Aorta (tissue), 5 donors: ENCODE measurements around the gene KRT83. TPM values are rescaled to one million over a fixed set of nuclear protein-coding genes. Genes with fewer than 3 reads are reported as not detected.
"Not testable (repeated sequence)": the region's sequence is repeated elsewhere in the genome, so short reads cannot be mapped to it uniquely, and the experiment has no call there.

Source experiments
- ATAC-seq: fragments of 200-7000 bp; cut with Tn5 transposase; one replicate; pipeline ENCODE4 v1.9.1; 2022; ENCODE audit warnings: moderate library complexity; ENCODE audit not compliant: low FRiP score
- DNase-seq, 2 donors: peaks; one replicate each; pipeline ENCODE4 v3.0.0-alpha.2; 2020
- H3K27ac ChIP-seq, 2 donors: one replicate each; pipeline ENCODE4 v1.5.1; 2013; ENCODE audit warnings: low read length in 2 of 2, mild to moderate bottlenecking in 2 of 2, moderate library complexity in 2 of 2, control low read depth in 1 of 2, inconsistent platforms in 1 of 2, low read depth in 1 of 2
- H3K27me3 ChIP-seq, 2 donors: one replicate each; pipeline ENCODE4 v1.6.1; 2013; ENCODE audit warnings: control low read depth in 1 of 2, low read length in 1 of 2, mild to moderate bottlenecking in 1 of 2, moderate library complexity in 1 of 2; ENCODE audit not compliant: insufficient read depth in 2 of 2, control insufficient read depth in 1 of 2
- H3K36me3 ChIP-seq, 2 donors: one replicate each; pipeline ENCODE4 v1.6.1; 2013; ENCODE audit warnings: control low read depth in 1 of 2, low read length in 1 of 2, mild to moderate bottlenecking in 1 of 2; ENCODE audit not compliant: insufficient read depth in 2 of 2, control insufficient read depth in 1 of 2
- H3K4me1 ChIP-seq, 2 donors: one replicate each; pipeline ENCODE4 v1.6.1; 2013; ENCODE audit warnings: low read length in 2 of 2, control low read depth in 1 of 2, mild to moderate bottlenecking in 1 of 2, moderate library complexity in 1 of 2; ENCODE audit not compliant: insufficient read depth in 2 of 2, control insufficient read depth in 1 of 2
- H3K4me3 ChIP-seq, 2 donors: one replicate each; pipeline ENCODE4 v1.5.1; 2013; ENCODE audit warnings: low read length in 2 of 2, control low read depth in 1 of 2, mild to moderate bottlenecking in 1 of 2
- H3K9me3 ChIP-seq: one replicate; pipeline ENCODE4 v1.6.1; 2013; ENCODE audit warnings: mild to moderate bottlenecking, low read length; ENCODE audit not compliant: control insufficient read depth
- WGBS, 2 donors: extraction: QIAGEN DNeasy Blood & Tissue Kit; methylation state at CpG; one replicate each; pipeline ENCODE4 v1.1.7; 2013; 5-methylcytosine and 5-hydroxymethylcytosine counted together
- intact Hi-C, 2 donors: fragments of 100-400 bp; cut with DNase I; formaldehyde crosslinking; loops; one replicate each; pipeline versions ENCODE4 v1.14.2 to v1.15.0; 2022
- polyA plus RNA-seq, 2 donors: library from polyadenylated mRNA; stranded (reverse); fragments of 200-250 nt; gene quantifications; one replicate each; pipeline ENCODE4 v1.2.3, GENCODE V29; 2013
- total RNA-seq, 2 donors: library from RNA; stranded (reverse); fragmentation: NEBNext Ultra II Directional; extraction: Animal tissue kit (Norgen Biotek cat#: 25700); gene quantifications; one replicate each; pipeline ENCODE4 v1.2.1, GENCODE V29; 2021
- donor health status: healthy with polysubstance abuse.
- donor health status: Bipolar disorder and iron deficiency.
- donor health status: DM: no; HTN: no; CAD: no.
- donor health status: DM: no; HTN: no; CAD: no.
- donor health status: DM: yes; HTN: yes; CAD: no.

Gene KRT83
- total and polyA plus RNA-seq, 4 donors = not detected

- 83 to 88% methylated on average over 11 of the region's 11 CpGs for WGBS, 2 donors
- Histone ChIP-seq H3K4me1 (no peaks in the 10 kb centered on the region), H3K36me3 (no peaks in the 10 kb centered on the region), H3K9me3 (no peaks in the 10 kb centered on the region), H3K4me3 (no peak overlapping the region), H3K27ac (no peak overlapping the region), H3K27me3 (no peaks in the 10 kb centered on the region)
- intact Hi-C loops = no loop called here
- ATAC-seq = no peak
- DNase-seq = peak in 1 of 2 donors; percentile 57
These were observed 2.1 kb downstream of the KRT83 start for GRCh38 chr12:52319097-52319496.

DNA sequence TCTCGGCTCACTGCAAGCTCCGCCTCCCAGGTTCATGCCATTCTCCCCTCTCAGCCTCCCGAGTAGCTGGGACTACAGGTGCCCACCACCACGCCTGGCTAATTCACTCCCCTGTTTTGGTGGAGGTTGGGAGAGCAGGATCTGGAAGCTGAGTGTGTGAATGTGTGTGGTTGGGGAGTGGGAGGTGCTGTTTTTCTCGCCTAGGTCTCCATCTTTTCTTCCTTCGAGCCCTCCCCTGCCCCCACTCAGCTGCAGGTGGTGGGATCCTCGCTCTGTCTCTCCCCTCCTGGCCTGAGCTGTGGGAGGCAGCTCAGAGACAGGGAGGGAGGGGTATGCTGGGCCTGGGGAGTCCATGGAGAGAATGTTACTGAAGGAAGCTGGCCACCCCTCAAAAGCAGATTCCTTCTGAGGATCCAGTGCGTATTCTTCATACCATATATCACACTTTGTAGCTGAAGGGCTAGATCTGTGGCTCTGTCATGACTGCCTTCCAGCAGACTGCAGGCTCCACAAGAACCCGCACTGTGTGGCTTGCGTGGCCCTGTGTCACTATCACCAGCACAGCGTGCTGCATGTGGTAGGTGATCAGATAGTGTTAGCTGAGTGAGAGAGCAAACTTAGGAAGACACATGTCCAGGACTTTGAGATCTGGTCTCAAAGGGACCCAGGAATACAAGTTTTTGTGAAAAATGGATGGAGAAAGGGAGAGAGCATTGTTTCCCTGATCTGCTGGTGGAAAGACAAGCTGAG lies 2.8 kb downstream of the KRT83 start:
- no peaks in the 10 kb centered on the region for H3K36me3 ChIP-seq
- DNase-seq (peak in 1 of 2 donors; percentile 43), ATAC-seq (no peak)
- intact Hi-C loops = no loop called here
- H3K4me1 ChIP-seq = no peaks in the 10 kb centered on the region
- H3K27me3 ChIP-seq = no peaks in the 10 kb centered on the region
- H3K9me3 ChIP-seq = no peaks in the 10 kb centered on the region
- no peak overlapping the region for H3K4me3 ChIP-seq
- H3K27ac ChIP-seq = no peak overlapping the region
- 90 to 93% methylated on average over 11 of the region's 11 CpGs for WGBS, 2 donors

DNA sequence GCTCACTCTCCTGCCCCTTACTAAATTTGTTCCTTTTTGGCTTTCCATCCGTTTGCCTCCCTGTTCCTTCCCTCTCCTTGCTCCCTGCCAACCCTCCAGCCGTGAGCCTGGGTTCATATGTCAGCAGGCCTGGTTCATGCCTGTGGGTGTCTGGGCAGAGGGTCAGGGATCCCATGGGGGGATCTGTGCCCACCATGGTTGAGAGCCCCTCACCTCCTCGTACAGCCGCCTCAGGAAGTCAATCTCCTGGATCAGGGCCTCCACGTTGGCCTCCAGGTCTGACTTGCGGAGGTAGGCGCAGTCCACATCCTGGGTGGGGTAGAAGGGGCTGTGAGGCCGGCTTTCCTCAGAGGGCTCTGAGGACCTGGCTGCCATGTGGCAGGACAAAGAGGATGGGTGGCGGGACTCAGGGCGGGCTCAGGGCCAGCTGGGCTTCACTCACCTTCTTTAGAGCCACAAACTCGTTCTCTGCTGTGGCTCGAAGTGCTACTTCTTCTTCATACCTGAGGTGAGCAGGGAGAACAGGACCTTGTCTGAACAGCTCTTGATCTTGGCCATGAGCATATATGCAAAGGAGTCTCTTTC lies 3.6 kb downstream of the KRT83 start:
- 86 to 95% methylated on average over 12 of the region's 12 CpGs for WGBS, 2 donors
- no peak for DNase-seq
- H3K9me3 ChIP-seq = no peaks in the 10 kb centered on the region
- no peaks in the 10 kb centered on the region for H3K36me3 ChIP-seq
- H3K4me3 ChIP-seq = no peak overlapping the region
- no peak overlapping the region for H3K27ac ChIP-seq
- ATAC-seq = no peak
- H3K27me3 ChIP-seq = no peaks in the 10 kb centered on the region
- intact Hi-C loops = no loop called here
- H3K4me1 ChIP-seq = no peaks in the 10 kb centered on the region

GRCh38 chr12:52316701-52317100 lies 4.5 kb downstream of the KRT83 start:
- WGBS, 2 donors = 90 to 96% methylated on average over 11 of the region's 11 CpGs
- intact Hi-C loops = no loop called here
- Histone ChIP-seq H3K4me1 (no peaks in the 10 kb centered on the region), H3K4me3 (no peak overlapping the region), H3K27me3 (no peaks in the 10 kb centered on the region), H3K36me3 (no peaks in the 10 kb centered on the region), H3K27ac (no peak overlapping the region), H3K9me3 (no peaks in the 10 kb centered on the region)
- ATAC-seq (no peak), DNase-seq (no peak)

- no peak for ATAC-seq
- Histone ChIP-seq H3K4me1 (no peaks in the 10 kb centered on the region), H3K36me3 (no peaks in the 10 kb centered on the region), H3K27ac (no peak overlapping the region), H3K4me3 (no peak overlapping the region), H3K9me3 (no peaks in the 10 kb centered on the region), H3K27me3 (no peaks in the 10 kb centered on the region)
- 86 to 93% methylated on average over 9 of the region's 9 CpGs for WGBS, 2 donors
- intact Hi-C loops = no loop called here
- no peak for DNase-seq
These were observed 4.9 kb downstream of the KRT83 start for GRCh38 chr12:52316290-52316689.

DNA sequence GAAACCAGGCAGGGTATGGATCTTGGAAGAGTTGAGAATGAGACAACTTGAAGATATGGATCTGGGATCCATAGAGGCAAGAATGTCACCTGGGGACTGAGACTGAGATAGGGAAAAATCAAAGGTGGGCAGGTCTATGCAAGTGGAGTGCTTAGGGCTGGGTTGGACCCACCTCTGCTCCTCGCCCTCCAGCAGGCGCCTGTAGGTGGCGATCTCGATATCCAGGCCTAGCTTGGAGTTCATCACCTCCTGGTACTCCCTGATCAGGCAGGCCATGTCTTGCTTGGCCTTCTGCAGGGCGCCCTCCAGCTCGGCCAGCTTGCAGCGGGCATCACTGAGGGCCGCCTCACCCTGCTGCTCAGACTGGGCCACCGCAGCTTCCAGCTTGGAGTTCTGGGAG lies 5.5 kb downstream of the KRT83 start:
- H3K36me3 ChIP-seq, H3K9me3 ChIP-seq, H3K27ac ChIP-seq, H3K4me3 ChIP-seq, ATAC-seq, H3K27me3 ChIP-seq, H3K4me1 ChIP-seq, intact Hi-C loops, DNase-seq: not testable (repeated sequence)
- 80 to 81% methylated on average over 9 of the region's 9 CpGs for WGBS, 2 donors

- Histone ChIP-seq H3K4me3 (no peak overlapping the region), H3K36me3 (no peaks in the 10 kb centered on the region), H3K4me1 (no peaks in the 10 kb centered on the region), H3K27me3 (no peaks in the 10 kb centered on the region), H3K27ac (no peak overlapping the region), H3K9me3 (no peaks in the 10 kb centered on the region)
- intact Hi-C loops = no loop called here
- no peak for ATAC-seq
- no peak for DNase-seq
- 89 to 92% methylated on average over 13 of the region's 13 CpGs for WGBS, 2 donors
These were observed 6.7 kb downstream of the KRT83 start for GRCh38 chr12:52314511-52314910.

GRCh38 chr12:52313926-52314325 lies 7.3 kb downstream of the KRT83 start:
- ATAC-seq = no peak
- no peak for DNase-seq
- H3K27me3 ChIP-seq = no peaks in the 10 kb centered on the region
- H3K4me1 ChIP-seq = no peaks in the 10 kb centered on the region
- H3K9me3 ChIP-seq = no peaks in the 10 kb centered on the region
- 91 to 94% methylated on average over 9 of the region's 9 CpGs for WGBS, 2 donors
- intact Hi-C loops = no loop called here
- H3K27ac ChIP-seq = no peak overlapping the region
- no peak overlapping the region for H3K4me3 ChIP-seq
- H3K36me3 ChIP-seq = no peaks in the 10 kb centered on the region

GRCh38 chr12:52313461-52313860 lies 7.7 kb downstream of the KRT83 start:
- no peak for DNase-seq
- Histone ChIP-seq H3K27ac (no peak overlapping the region), H3K27me3 (no peaks in the 10 kb centered on the region), H3K4me3 (no peak overlapping the region), H3K36me3 (no peaks in the 10 kb centered on the region), H3K4me1 (no peaks in the 10 kb centered on the region), H3K9me3 (no peaks in the 10 kb centered on the region)
- no peak for ATAC-seq
- WGBS, 2 donors = 76% methylated on average over 3 of the region's 3 CpGs
- intact Hi-C loops = no loop called here
